ENCODE measurements around the gene WASHC2A.
"Not testable (repeated sequence)": the region's sequence is repeated elsewhere in the genome, so short reads cannot be mapped to it uniquely, and the experiment has no call there.

The WASHC2A gene

GRCh38 chr10:50067546-50068351 is at the start of gene WASHC2A:
WASHC2A (plus strand) TSS chr10:50067954; CDS start chr10:50068006, 52 bp downstream.
- peak; percentile 68 to 78 (median 72) for DNase-seq

- DNase-seq: not testable (repeated sequence)
Observed at GRCh38 chr10:50019279-50019678, 48.5 kb upstream of the WASHC2A start.

DNA sequence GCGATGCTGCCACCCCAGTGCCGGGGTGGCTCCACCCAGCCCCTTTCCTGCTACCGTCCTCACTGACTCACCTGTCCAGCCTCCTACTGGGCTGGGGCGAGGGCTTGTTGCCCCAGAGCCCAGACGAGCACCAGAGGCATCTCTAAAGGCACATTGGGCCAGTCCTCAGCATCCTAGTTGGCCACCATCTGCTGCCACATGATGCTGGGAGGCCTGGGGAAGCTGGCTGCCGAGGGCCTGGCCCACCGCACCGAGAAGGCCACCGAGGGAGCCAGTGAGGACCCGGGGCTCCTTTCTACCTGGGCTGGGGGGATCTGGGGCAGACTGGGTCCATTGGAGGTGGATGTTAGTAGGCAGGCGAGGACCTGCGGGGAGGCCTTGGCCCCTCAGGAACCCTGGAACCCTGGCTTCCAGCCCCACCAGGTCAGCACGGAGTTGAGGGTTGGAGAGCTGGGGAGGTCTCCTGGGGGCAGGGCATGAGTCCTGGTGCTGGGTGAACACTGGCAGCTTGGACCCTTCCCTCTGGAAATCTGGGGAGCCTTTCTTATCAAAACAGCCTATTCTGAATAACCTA is 47.2 kb upstream of the WASHC2A start:
- DNase-seq: not testable (repeated sequence)

DNA sequence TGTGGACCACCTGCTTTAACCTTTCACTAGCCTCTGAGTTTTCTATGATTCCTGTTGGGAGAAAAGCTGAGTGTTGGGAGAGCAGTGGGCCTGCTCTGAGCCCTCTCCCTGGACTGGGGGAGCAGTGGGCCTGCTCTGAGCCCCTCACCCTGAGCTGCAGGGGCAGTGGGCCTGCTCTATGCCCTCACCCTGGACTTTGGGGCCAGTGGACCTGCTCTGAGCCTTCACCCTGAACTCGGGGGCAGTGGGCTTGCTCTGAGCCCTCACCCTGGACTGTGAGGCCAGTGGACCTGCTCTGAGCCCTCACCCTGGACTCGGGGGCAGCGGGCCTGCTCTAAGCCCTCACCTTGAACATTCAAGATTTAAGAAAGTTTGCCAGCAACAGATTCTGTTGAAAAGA is 46.1 kb upstream of the WASHC2A start:
- no peak for DNase-seq

GRCh38 chr10:50024716-50025383 is 42.9 kb upstream of the WASHC2A start:
- not testable (repeated sequence) for DNase-seq

- DNase-seq: no peak
Observed at GRCh38 chr10:50025627-50026026, 42.1 kb upstream of the WASHC2A start.

DNA sequence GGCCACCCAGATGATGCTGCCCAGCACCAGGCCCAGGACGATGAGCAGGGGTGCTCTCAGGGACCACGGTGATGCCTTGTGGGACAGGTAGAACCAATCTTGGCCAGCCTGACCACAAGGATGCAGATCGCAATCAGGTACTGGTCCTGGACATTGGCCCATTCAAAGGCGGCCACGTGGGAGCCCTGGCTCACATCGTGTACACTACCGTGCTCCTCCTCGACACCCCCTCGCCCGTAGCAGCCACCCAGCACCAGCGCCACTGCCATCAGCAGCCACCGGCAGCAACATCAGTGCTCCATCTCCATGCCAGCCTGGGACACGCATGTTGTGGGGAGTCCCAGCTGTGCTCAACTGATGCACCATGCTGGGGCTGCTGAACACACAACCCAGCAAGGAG is 40.6 kb upstream of the WASHC2A start:
- no peak for DNase-seq

DNA sequence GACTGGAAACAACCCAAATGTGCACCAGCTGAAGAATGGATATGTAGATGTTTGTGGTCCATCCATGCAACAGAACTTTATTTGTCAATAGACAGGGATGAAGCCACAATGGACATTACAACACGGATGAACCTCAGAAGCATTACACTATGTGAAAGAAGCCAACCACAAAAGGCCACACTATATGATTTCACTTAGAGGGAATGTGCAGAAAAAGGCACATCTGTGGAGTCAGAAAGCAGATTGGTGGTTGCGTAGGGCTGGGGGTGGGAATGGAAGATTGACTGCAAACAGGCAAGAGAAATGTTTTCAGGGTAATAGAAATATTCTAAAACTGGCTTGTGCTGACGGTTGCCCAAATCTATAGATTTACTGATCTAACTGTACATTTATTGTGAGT is 34.3 kb upstream of the WASHC2A start:
- DNase-seq: no peak

DNA sequence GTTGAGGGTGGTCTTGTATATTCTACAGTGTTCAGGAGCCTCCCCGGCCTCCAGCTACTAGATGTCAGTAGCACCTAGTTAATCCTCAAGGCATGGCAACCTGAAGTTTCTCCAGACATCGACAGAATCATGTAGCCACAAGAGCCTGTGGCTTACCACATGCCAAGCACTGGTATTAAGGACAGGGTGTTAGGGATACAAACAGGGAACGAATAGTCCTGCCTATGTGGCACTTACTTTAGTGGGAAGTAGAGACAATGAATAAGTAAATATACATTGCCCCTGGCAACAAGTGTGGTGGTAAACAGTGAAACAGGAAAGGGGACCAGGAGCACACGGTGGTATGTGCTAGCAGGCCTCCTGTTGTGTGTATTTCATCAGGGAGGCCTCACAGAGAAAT is 32.4 kb upstream of the WASHC2A start:
- peak in 1 of 3 donors; percentile 2 for DNase-seq

DNA sequence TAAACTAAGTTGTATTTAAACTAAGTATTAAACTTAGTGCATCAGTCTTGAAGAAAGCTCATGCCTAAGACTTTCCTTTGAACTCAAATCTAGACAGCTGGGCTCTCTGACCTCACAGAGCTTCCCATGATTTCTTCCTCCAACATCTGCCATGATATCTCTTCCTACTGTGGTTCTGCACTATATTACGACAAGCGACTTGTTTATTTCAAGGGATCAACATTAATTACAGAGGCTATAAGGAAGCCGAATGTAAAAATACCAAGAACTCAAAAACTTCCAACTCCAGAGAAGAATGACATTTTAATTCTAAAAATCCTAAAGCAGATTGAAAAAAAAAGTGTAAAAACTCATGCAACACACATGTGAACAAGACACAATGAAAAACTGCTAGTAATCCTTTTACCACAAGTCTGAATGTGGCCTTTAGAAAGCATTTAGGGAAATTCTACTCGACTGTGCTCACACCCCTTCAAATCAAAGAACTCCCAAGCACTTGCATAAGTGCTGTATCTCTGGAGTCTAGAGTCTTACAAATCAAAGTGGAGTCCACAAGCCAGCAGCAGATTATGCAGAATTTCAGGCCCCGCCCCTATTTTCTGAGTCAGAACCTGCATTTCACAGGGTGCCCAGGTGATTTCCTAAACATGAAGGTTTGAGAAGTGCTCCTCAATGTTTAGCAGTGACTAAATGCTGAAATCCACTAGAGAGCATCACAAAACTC is 22.7 kb upstream of the WASHC2A start:
- DNase-seq: no peak

DNA sequence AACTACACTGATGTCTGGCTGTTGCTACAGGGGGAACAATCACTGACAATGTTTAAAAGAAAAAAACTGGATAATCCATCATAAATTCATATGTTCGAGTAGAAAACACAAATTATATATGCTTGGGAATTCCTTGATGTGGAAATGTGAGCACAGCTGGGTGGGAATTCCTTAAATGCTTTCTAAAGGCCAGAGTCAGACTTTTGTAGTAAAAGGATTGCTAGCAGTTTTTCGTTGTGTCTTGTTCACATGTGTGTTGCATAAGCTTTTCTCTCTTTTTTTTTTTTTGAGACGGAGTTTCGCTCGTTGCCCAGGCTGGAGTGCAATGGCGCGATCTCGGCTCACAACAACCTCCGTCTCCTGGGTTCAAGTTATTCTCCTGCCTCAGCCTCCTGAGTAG is 21.3 kb upstream of the WASHC2A start:
- DNase-seq: peak in 1 of 3 donors; percentile 5

- DNase-seq: not testable (repeated sequence)
Observed at GRCh38 chr10:50047594-50047993, 20.2 kb upstream of the WASHC2A start.

DNA sequence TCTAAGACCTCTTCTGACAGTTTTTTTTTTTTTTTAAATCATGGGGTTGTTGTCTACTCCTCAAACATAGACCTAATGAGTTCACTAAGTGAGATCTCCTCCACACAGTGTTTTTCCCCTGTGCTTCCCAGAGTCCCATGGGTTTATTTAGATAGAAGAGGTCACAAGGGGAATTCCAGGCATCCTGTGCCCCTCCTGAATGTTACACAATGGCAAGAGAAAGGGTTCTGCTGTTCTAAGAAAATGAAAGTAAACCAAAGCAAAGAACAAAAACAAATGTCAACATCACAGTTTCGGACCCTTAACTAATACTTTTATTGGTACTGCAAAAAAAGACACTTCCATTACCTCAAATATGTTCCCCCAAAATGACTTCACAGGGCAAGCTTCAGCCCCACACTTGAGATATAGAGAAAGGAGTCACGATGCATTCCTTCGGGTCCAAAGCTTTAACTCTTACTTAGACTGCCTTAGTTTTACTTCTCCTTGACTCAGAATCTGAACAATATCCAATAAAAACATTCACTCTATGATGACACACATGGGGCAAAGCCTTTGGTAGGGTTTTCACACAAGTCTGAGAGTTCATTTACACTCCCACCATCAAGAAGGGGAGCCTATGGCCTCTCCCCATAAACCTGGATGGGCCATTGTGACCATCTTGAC is 15.6 kb upstream of the WASHC2A start:
- peak; percentile 52 to 80 (median 53) for DNase-seq

- not testable (repeated sequence) for DNase-seq
Observed at GRCh38 chr10:50052778-50053376, 14.9 kb upstream of the WASHC2A start.

DNA sequence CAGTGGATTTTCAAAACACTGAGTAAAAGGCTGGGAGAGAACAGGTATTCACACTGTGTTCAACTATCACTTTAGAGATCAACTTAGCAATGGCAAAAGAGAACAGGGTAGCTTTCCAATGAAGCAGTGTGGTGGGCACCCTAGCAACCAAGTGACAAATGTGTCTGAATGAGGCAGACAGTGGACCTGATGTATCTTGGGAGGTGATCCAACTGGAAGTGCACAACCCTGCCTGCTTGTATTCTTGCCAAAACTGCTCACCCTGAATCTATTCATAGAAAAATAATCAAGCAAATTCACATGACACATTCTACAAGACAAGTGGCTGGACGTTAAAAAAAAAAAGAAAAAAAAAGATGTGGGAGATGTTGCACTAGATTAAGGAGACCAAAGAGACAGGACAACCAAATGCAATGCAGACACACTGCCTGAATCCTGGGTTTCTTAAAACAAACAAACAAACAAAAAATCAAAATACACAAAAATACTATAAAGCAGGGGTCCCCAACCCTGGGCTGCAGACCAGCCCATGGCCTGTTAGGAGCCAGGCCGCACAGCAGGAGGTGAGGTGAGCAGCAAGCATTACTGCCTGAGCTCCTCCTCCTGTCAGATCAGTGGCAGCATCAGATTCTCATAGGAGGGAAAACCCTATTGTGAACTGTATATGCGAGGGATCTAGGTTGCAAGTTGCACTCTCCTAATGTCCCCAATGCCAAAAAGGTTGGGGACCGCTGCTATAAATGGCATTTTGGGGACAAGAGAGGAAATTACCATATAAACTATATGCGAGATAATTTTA is 12.1 kb upstream of the WASHC2A start:
- DNase-seq: not testable (repeated sequence)

GRCh38 chr10:50056654-50057053 is 11.1 kb upstream of the WASHC2A start:
- not testable (repeated sequence) for DNase-seq

DNA sequence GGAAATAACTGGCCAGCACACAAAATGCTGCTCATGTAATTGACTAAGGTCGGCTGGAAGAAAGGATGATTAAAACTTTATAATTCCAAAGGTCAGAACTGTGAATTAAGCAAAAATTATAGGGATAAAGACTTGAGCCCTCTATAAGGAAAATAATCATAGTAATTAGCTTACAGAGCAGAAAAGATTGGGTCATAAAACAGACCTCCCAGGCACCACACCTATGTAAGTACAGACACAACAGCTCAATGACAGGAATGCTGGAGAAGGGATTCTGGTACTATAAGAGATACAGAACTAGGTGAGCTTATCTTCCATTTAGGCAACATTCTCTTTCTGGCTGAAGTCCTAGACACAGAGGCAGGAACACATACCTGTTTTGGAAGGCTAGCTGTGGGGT is 9.0 kb upstream of the WASHC2A start:
- DNase-seq: not testable (repeated sequence)

- not testable (repeated sequence) for DNase-seq
Observed at GRCh38 chr10:50059946-50060345, 7.8 kb upstream of the WASHC2A start.

GRCh38 chr10:50061548-50061947 is 6.2 kb upstream of the WASHC2A start:
- DNase-seq: not testable (repeated sequence)

GRCh38 chr10:50063100-50063499 is 4.7 kb upstream of the WASHC2A start:
- no peak for DNase-seq

DNA sequence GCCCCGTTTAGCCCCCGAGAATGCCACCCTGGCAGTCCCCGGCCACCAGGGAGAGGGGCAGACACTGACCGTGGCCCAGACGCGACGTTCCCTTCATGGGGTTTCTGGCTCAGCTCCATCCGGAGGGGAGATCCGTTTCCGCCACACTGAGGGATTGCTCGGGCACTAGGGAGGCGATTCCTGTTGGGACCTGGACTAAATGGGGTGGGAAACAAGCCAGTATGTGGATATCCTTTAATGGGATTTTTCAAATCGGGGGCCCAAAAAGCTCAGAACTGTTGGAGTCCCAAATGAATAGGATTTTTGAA is 552 bp downstream of the WASHC2A start:
- not testable (repeated sequence) for DNase-seq
